ENCODE measurements around the gene MTARC1.

- TF ChIP-seq CTCF (conservative IDR thresholded peaks at IDR 0.05; ENCODE audit: low read length), result no peak
- TF ChIP-seq EZH2phosphoT487 (IDR thresholded peaks at IDR 0.05; ENCODE audit: borderline replicate concordance, low read depth, low read length), result no peak
These were observed 31.9 kb downstream of the MTARC1 start for GRCh38 chr1:220818421-220819173.
